Nephron progenitor cell (in vitro differentiated cells): Measurements from ENCODE around the gene SH3GLB2.
"Not testable (repeated sequence)": the region's sequence is repeated elsewhere in the genome, so short reads cannot be mapped to it uniquely, and the experiment has no call there.

Experiments
- DNase-seq: peaks from one replicate; pipeline ENCODE4 v3.0.0; 2021
- H3K27ac Mint-ChIP-seq: 2 replicates; pipeline ENCODE4 v1.8.0; 2021; ENCODE audit warnings: mild to moderate bottlenecking, moderate library complexity, mixed read lengths
- H3K27me3 Mint-ChIP-seq: 2 replicates; pipeline ENCODE4 v1.8.0; 2021; ENCODE audit warnings: mild to moderate bottlenecking, low read depth, mixed read lengths; ENCODE audit not compliant: poor library complexity
- H3K36me3 Mint-ChIP-seq: 2 replicates; pipeline ENCODE4 v1.8.0; 2021; ENCODE audit warnings: low read depth, mixed read lengths
- H3K4me1 Mint-ChIP-seq: 2 replicates; pipeline ENCODE4 v1.8.0; 2021; ENCODE audit warnings: mixed read lengths
- H3K4me3 Mint-ChIP-seq: 2 replicates; pipeline ENCODE4 v1.8.0; 2021; ENCODE audit warnings: mild to moderate bottlenecking, moderate library complexity, mixed read lengths
- H3K9me3 Mint-ChIP-seq: 2 replicates; pipeline ENCODE4 v1.8.0; 2021; ENCODE audit warnings: mild to moderate bottlenecking, moderate library complexity, mixed read lengths
- CTCF ChIP-seq: fragments of 200-600 bp; sonication (generic); IDR thresholded peaks from 2 replicates; pipeline ENCODE4 v1.5.0; 2021; ENCODE audit warnings: antibody characterized with exemption

SH3GLB2 gene

GRCh38 chr9:129036241-129036922, 8.3 kb upstream of the SH3GLB2 start, which contains the start of gene MIGA2:
MIGA2 (plus strand) TSS chr9:129036626; CDS start chr9:129040595, 3,969 bp downstream.
- Mint-ChIP-seq H3K27me3 (peaks cover 14% of the 10 kb centered on the region), H3K4me3 (peak within 1 kb of the TSS; percentile 96), H3K4me1 (peaks cover 27% of the 10 kb centered on the region), H3K27ac (peak within 1 kb of the TSS; percentile 70), H3K9me3 (no peaks in the 10 kb centered on the region), H3K36me3 (peaks cover 4% of the 10 kb centered on the region)
- DNase-seq, result peak; percentile 92
- no peak for TF ChIP-seq CTCF

GRCh38 chr9:129035838-129036237, 7.7 kb upstream of the SH3GLB2 start:
- Mint-ChIP-seq H3K27me3 (peaks cover 14% of the 10 kb centered on the region), H3K4me3 (peak overlapping the region; percentile 96), H3K27ac (peak overlapping the region; percentile 70), H3K4me1 (peaks cover 27% of the 10 kb centered on the region)
- DNase-seq, H3K9me3 Mint-ChIP-seq, H3K36me3 Mint-ChIP-seq: not testable (repeated sequence)

GRCh38 chr9:129033216-129033615, 5.1 kb upstream of the SH3GLB2 start:
- Mint-ChIP-seq H3K27ac (no peak overlapping the region), H3K4me3 (no peak overlapping the region), H3K27me3 (peaks cover 11% of the 10 kb centered on the region), H3K4me1 (peaks cover 43% of the 10 kb centered on the region), H3K9me3 (no peaks in the 10 kb centered on the region), H3K36me3 (no peaks in the 10 kb centered on the region)
- no peak for TF ChIP-seq CTCF
- no peak for DNase-seq

- H3K36me3 Mint-ChIP-seq, result no peaks in the 10 kb centered on the region
- H3K27ac Mint-ChIP-seq, result no peak overlapping the region
- H3K4me3 Mint-ChIP-seq, result no peak overlapping the region
- peaks cover 11% of the 10 kb centered on the region for H3K27me3 Mint-ChIP-seq
- H3K9me3 Mint-ChIP-seq, result no peaks in the 10 kb centered on the region
- TF ChIP-seq CTCF, result no peak
- H3K4me1 Mint-ChIP-seq, result peaks cover 37% of the 10 kb centered on the region
- no peak for DNase-seq
Observed at GRCh38 chr9:129032541-129033159, 4.5 kb upstream of the SH3GLB2 start.

GRCh38 chr9:129031514-129031913, 3.4 kb upstream of the SH3GLB2 start:
- no peaks in the 10 kb centered on the region for H3K9me3 Mint-ChIP-seq
- no peak for DNase-seq
- peaks cover 8% of the 10 kb centered on the region for H3K27me3 Mint-ChIP-seq
- H3K4me1 Mint-ChIP-seq, result peaks cover 37% of the 10 kb centered on the region
- no peaks in the 10 kb centered on the region for H3K36me3 Mint-ChIP-seq
- no peak overlapping the region for H3K4me3 Mint-ChIP-seq
- H3K27ac Mint-ChIP-seq, result no peak overlapping the region
- TF ChIP-seq CTCF, result no peak

- H3K27me3 Mint-ChIP-seq, result peaks cover 8% of the 10 kb centered on the region
- no peaks in the 10 kb centered on the region for H3K36me3 Mint-ChIP-seq
- H3K4me3 Mint-ChIP-seq, result no peak overlapping the region
- no peak for DNase-seq
- no peaks in the 10 kb centered on the region for H3K9me3 Mint-ChIP-seq
- TF ChIP-seq CTCF, result no peak
- peaks cover 43% of the 10 kb centered on the region for H3K4me1 Mint-ChIP-seq
- no peak overlapping the region for H3K27ac Mint-ChIP-seq
Observed at GRCh38 chr9:129030191-129030590, 2.1 kb upstream of the SH3GLB2 start.
